Muscle of leg (tissue), 11 donors: ENCODE results near the gene OPRL1. TPM values are rescaled to one million over a fixed set of nuclear protein-coding genes. Genes with fewer than 3 reads are reported as not detected.
"Not testable (repeated sequence)": the region's sequence is repeated elsewhere in the genome, so short reads cannot be mapped to it uniquely, and the experiment has no call there.

Source experiments
- DNase-seq: peaks from one replicate; pipeline ENCODE4 v3.0.0; 2013
- H3K27ac ChIP-seq: one replicate; pipeline ENCODE4 v1.5.1; 2013; ENCODE audit warnings: mild to moderate bottlenecking, low read length, control low read depth
- H3K27me3 ChIP-seq: one replicate; pipeline ENCODE4 v1.6.1; 2013; ENCODE audit warnings: low read length; ENCODE audit not compliant: control insufficient read depth, insufficient read depth
- H3K36me3 ChIP-seq: one replicate; pipeline ENCODE4 v1.6.1; 2013; ENCODE audit warnings: low read length; ENCODE audit not compliant: control insufficient read depth, insufficient read depth
- H3K4me1 ChIP-seq: one replicate; pipeline ENCODE4 v1.6.1; 2013; ENCODE audit warnings: low read length; ENCODE audit not compliant: control insufficient read depth, insufficient read depth
- H3K4me3 ChIP-seq: one replicate; pipeline ENCODE4 v1.5.1; 2013; ENCODE audit warnings: low read length, control low read depth
- H3K9me3 ChIP-seq: replicated peaks from 2 replicates; pipeline ENCODE4 v1.6.1; 2013; ENCODE audit warnings: low read depth, low read length; ENCODE audit not compliant: control insufficient read depth
- WGBS: methylation state at CpG from one replicate; pipeline ENCODE4 v1.1.5; 2013; ENCODE audit warnings: missing lambda C conversion rate; ENCODE audit not compliant: insufficient coverage; 5-methylcytosine and 5-hydroxymethylcytosine counted together
- polyA plus RNA-seq, 8 donors: library from polyadenylated mRNA; unstranded; fragments of 120-200 nt; gene quantifications; one replicate each; pipeline versions ENCODE4 v1.2.1 to v1.2.3, GENCODE V29; 2013; ENCODE audit warnings: inconsistent platforms in 1 of 8, low replicate concordance in 1 of 8; ENCODE audit not compliant: insufficient read length in 8 of 8, insufficient read depth in 1 of 8
- total RNA-seq: library from RNA; stranded (reverse); fragments of 120-200 nt; gene quantifications from one replicate; pipeline ENCODE4 v1.2.4, GENCODE V29; 2013

Gene OPRL1
- total and polyA plus RNA-seq, 9 donors: 0.93 to 1.4 (median 1.3) TPM

DNA sequence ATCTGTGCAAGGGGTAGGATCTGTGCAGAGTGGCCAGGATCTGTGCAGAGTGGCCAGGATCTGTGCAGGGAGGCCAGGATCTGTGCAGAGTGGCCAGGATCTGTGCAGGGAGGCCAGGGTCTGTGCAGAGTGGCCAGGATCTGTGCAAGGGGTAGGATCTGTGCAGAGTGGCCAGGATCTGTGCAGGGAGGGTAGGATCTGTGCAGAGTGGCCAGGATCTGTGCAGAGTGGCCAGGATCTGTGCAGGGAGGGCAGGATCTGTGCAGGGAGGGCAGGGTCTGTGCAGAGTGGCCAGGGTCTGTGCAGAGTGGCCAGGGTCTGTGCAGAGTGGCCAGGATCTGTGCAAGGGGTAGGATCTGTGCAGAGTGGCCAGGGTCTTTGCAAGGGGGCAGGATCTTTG, 8.7 kb downstream of the OPRL1 start:
- H3K36me3 ChIP-seq, DNase-seq, H3K27ac ChIP-seq, H3K4me1 ChIP-seq, H3K9me3 ChIP-seq, H3K4me3 ChIP-seq: not testable (repeated sequence)
- peaks cover 47% of the 10 kb centered on the region for H3K27me3 ChIP-seq

DNA sequence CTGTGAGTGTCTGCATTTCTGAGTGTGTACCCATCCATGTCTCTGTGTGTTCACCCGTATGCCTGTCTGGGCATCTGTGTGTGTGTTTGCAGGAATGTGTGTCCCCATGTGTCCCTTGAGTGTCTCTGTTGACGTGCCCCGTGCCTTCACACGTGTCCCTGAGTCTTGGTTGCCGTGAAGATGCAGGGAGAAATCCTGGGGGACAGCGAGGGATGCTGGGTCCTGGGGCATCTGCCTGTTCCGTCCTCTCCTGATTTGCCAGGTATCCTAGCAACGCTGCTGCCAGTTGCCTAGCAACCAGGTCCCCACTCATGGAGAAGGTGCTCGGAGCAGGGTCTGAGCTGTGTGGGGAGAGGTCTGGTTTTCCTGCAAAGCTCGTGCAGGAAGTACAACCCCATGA, 10.3 kb downstream of the OPRL1 start:
- Histone ChIP-seq H3K27ac (no peak overlapping the region), H3K4me3 (no peak overlapping the region), H3K4me1 (no peaks in the 10 kb centered on the region), H3K36me3 (no peaks in the 10 kb centered on the region), H3K27me3 (peaks cover 34% of the 10 kb centered on the region), H3K9me3 (peaks cover 8% of the 10 kb centered on the region)
- no peak for DNase-seq
- WGBS: 43% methylated on average over 10 of the region's 10 CpGs

DNA sequence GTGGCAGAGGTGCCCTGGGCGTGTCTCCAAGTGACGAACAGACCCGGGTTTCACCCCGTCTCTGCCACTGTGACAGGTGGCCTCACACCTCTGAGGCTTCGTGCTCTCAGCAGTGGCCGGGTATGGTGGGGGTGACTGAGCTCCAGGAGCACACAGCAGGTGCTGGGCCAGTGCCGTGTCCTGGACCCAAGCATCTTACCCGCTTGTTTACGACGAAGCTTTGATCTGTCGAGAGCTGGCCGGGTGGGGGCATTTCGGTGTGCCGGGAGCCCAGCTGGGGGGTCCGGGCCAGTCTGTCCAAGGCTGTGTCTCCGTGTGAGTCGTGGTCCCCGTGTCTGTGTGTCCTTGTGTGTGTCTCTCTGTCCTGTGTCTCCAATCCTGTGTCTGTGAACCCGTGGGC, 11.5 kb downstream of the OPRL1 start:
- peaks cover 8% of the 10 kb centered on the region for H3K9me3 ChIP-seq
- peaks cover 22% of the 10 kb centered on the region for H3K27me3 ChIP-seq
- no peak for DNase-seq
- H3K4me1 ChIP-seq: no peaks in the 10 kb centered on the region
- H3K4me3 ChIP-seq: no peak overlapping the region
- no peak overlapping the region for H3K27ac ChIP-seq
- WGBS: 50% methylated on average over 16 of the region's 19 CpGs
- H3K36me3 ChIP-seq: no peaks in the 10 kb centered on the region

DNA sequence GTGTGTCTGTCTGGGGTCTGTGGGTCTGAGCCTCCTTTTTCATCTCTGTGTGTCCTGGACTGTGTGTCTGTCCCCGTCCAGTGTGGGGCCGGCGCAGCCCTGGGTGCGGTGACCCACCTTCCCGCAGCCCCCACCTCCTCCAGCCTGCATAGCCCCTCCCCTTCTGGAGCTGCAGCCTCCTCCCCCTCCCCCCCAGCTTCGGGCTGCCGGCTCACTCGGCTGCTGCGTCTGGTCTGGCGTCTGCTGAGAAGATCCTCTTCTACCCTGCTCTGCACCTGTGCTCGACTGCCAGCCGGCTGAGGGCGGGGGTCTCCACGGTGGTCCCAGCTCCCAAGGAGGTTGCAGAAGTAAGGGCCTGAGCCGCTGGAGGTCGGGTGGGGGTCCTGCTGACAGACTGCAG, 11.9 kb downstream of the OPRL1 start:
- peaks cover 19% of the 10 kb centered on the region for H3K27me3 ChIP-seq
- no peaks in the 10 kb centered on the region for H3K4me1 ChIP-seq
- DNase-seq: no peak
- peaks cover 6% of the 10 kb centered on the region for H3K9me3 ChIP-seq
- 3% methylated on average over 16 of the region's 16 CpGs for WGBS
- no peak overlapping the region for H3K27ac ChIP-seq
- H3K36me3 ChIP-seq: no peaks in the 10 kb centered on the region
- H3K4me3 ChIP-seq: no peak overlapping the region

DNA sequence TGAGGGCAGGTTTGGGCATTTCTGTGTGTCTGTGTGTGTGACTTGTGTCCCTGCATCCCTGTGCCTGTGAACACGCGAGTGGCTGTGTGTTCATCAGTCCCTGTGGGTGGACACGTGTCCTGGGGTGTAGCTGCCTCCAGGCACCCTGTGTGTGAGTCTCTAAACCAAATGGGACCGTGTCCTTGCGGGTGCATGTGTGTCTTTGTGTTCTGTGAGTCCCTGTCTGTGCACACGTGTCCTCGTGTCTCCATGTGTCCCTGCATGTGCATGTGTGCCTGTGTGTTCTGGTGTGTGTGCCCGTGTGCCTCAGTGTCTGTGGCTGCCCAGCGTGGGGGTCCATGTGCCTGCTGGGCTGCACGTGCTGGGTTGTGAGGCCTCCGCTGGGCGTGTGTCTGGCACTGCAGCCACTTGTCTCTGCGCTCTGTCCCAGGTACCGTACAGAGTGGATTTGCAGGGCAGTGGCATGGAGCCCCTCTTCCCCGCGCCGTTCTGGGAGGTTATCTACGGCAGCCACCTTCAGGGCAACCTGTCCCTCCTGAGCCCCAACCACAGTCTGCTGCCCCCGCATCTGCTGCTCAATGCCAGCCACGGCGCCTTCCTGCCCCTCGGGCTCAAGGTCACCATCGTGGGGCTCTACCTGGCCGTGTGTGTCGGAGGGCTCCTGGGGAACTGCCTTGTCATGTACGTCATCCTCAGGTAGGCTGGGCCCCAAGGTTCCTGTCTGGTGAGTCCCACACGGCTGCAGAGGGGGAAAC, 12.6 kb downstream of the OPRL1 start:
- no peak for DNase-seq
- no peak overlapping the region for H3K4me3 ChIP-seq
- 49% methylated on average over 25 of the region's 27 CpGs for WGBS
- H3K27ac ChIP-seq: no peak overlapping the region
- H3K4me1 ChIP-seq: no peaks in the 10 kb centered on the region
- H3K9me3 ChIP-seq: peaks cover 5% of the 10 kb centered on the region
- H3K27me3 ChIP-seq: peaks cover 18% of the 10 kb centered on the region
- H3K36me3 ChIP-seq: no peaks in the 10 kb centered on the region

DNA sequence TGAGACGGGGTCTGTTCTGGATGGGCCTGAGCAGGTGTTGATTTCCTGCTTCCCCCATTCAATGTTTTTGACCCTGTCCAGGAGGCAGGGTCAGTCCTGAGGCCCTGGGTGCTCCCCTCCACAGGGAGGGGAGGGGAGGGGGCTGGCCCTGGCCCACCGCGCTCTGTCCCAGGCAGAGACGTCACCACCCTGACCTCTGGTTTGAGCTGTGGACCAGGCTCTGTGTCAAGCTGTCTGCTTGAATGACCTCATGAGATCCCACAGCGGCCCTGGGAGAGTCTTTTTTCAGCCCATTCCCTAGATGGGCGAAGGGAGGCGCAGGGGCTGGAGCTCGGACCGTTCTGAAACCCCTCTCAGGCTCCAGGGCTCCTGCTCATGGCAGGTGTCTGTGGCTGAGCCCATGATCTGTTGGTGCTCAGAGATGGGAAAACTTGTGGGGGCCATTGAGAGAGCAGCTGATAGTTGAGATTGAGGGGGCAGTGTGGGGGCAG, 13.2 kb downstream of the OPRL1 start:
- no peak overlapping the region for H3K27ac ChIP-seq
- no peak for DNase-seq
- peaks cover 14% of the 10 kb centered on the region for H3K27me3 ChIP-seq
- H3K4me1 ChIP-seq: no peaks in the 10 kb centered on the region
- H3K36me3 ChIP-seq: no peaks in the 10 kb centered on the region
- no peak overlapping the region for H3K4me3 ChIP-seq
- WGBS: 38% methylated on average over 4 of the region's 9 CpGs
- no peaks in the 10 kb centered on the region for H3K9me3 ChIP-seq

DNA sequence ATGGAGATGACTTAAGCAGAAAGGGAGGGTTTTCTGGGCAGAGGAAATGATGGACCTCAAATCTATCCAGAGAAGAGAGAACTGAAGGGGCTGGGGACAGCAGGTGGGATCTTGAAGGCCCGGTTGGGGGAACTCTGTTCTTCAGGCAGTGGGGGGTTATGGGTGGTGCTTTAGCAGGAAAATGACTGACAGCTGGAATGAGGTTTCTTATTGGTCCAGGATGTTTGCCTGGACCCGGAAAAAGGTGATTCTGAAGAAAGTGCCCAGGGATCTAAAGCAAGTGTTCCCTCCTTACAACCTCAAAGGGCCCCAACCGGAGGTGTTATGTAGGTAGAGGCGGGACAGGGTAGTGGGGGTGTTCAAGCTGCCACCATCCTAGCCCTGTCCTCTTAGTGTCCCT, 15.6 kb downstream of the OPRL1 start:
- WGBS: 63% methylated on average over 1 of the region's 4 CpGs
- Histone ChIP-seq H3K9me3 (no peaks in the 10 kb centered on the region), H3K27me3 (peaks cover 10% of the 10 kb centered on the region), H3K36me3 (no peaks in the 10 kb centered on the region), H3K27ac (no peak overlapping the region), H3K4me3 (no peak overlapping the region), H3K4me1 (peaks cover 14% of the 10 kb centered on the region)
- DNase-seq: no peak

DNA sequence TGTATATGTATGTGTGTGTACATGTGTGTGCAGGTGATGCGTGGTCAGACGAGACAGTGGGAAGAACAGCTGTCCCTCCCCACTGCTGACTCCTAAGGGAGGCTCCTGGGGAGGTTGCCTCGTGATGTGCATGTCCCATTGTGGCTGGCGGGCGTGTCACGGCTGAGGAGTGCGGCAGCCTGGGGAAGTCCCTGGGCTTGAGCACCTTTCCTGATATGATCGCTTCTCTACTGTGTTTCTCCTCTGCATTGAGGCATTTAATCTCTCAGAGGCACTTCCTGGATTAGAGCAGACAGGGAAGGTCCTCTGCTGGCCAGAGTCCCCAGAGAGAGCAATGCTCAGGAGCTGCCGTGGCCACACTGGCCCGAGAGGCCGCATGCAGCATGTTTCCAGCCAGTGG, 16.0 kb downstream of the OPRL1 start:
- H3K9me3 ChIP-seq: no peaks in the 10 kb centered on the region
- 80% methylated on average over 11 of the region's 11 CpGs for WGBS
- no peak for DNase-seq
- peaks cover 14% of the 10 kb centered on the region for H3K4me1 ChIP-seq
- H3K36me3 ChIP-seq: no peaks in the 10 kb centered on the region
- no peak overlapping the region for H3K27ac ChIP-seq
- H3K27me3 ChIP-seq: peaks cover 14% of the 10 kb centered on the region
- H3K4me3 ChIP-seq: no peak overlapping the region

DNA sequence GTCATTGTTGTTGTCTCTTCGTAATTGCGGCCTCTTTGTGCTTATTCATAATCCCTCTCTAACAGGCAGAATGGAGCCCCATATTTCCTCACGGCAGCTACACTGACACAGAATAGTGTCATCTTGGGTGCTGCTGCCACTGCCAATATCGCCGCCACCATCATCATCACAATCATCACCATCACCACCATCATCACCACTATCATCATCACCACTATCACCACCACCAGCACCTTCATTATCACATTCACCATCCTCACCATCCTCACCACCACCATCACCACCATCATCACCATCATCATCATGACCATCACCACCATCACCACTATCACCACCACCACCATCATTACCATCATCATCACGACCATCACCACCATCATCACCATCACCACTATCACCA, 16.7 kb downstream of the OPRL1 start:
- H3K4me1 ChIP-seq: peaks cover 14% of the 10 kb centered on the region
- 92% methylated on average over 6 of the region's 6 CpGs for WGBS
- no peaks in the 10 kb centered on the region for H3K36me3 ChIP-seq
- peaks cover 20% of the 10 kb centered on the region for H3K27me3 ChIP-seq
- H3K4me3 ChIP-seq: no peak overlapping the region
- H3K9me3 ChIP-seq: no peaks in the 10 kb centered on the region
- H3K27ac ChIP-seq: no peak overlapping the region
- DNase-seq: no peak

DNA sequence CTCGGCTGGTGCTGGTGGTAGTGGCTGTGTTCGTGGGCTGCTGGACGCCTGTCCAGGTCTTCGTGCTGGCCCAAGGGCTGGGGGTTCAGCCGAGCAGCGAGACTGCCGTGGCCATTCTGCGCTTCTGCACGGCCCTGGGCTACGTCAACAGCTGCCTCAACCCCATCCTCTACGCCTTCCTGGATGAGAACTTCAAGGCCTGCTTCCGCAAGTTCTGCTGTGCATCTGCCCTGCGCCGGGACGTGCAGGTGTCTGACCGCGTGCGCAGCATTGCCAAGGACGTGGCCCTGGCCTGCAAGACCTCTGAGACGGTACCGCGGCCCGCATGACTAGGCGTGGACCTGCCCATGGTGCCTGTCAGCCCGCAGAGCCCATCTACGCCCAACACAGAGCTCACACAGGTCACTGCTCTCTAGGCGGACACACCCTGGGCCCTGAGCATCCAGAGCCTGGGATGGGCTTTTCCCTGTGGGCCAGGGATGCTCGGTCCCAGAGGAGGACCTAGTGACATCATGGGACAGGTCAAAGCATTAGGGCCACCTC, 18.7 kb downstream of the OPRL1 start:
- no peaks in the 10 kb centered on the region for H3K36me3 ChIP-seq
- H3K27me3 ChIP-seq: peaks cover 33% of the 10 kb centered on the region
- H3K4me3 ChIP-seq: no peak overlapping the region
- H3K4me1 ChIP-seq: peaks cover 24% of the 10 kb centered on the region
- peak overlapping the region; percentile 13 for H3K27ac ChIP-seq
- DNase-seq: no peak
- 94% methylated on average over 28 of the region's 28 CpGs for WGBS
- H3K9me3 ChIP-seq: no peaks in the 10 kb centered on the region
